CD4-positive, alpha-beta T cell (primary cell): ENCODE results near the gene ILKAP. TPM values are rescaled to one million over a fixed set of nuclear protein-coding genes. Genes with fewer than 3 reads are reported as not detected.

Source experiments
- ATAC-seq: fragments of 200-7000 bp; cut with Tn5 transposase; one replicate; pipeline ENCODE4 v1.10.0; 2022; ENCODE audit warnings: mild to moderate bottlenecking; ENCODE audit not compliant: poor library complexity
- CTCF ChIA-PET: fragments of 350-600 bp; sonication (Branson Sonifier 250); formaldehyde crosslinking; loops from one replicate; lab custom pipeline; 2021; ENCODE audit warnings: antibody characterized with exemption, inconsistent platforms; lab: Charles Lee
- POLR2A ChIA-PET: fragments of 350-600 bp; sonication (Branson Sonifier 250); formaldehyde crosslinking; loops from one replicate; lab custom pipeline; 2021; ENCODE audit warnings: antibody characterized with exemption, inconsistent platforms; lab: Charles Lee
- DNase-seq, 14 experiments: peaks; one replicate each; pipeline ENCODE4 v3.0.0-alpha.2; 2013 to 2020; ENCODE audit warnings: mixed read lengths in 2 of 14
- H3K27ac ChIP-seq, 2 donors: one replicate each; pipeline versions ENCODE4 v1.5.1 to v1.7.0; 2013; ENCODE audit warnings: low read length in 2 of 2, low read depth in 1 of 2, mild to moderate bottlenecking in 1 of 2
- H3K27me3 ChIP-seq, 2 experiments: 1 replicate in 1 of 2; 2 replicates in 1 of 2; pipeline versions ENCODE4 v1.6.1 to v1.7.0; 2013; ENCODE audit warnings: low read length in 2 of 2, control low read depth in 1 of 2, mild to moderate bottlenecking in 1 of 2, moderate library complexity in 1 of 2; ENCODE audit not compliant: insufficient read depth in 2 of 2, control insufficient read depth in 1 of 2
- H3K36me3 ChIP-seq: one replicate; pipeline ENCODE4 v1.6.1; 2013; ENCODE audit warnings: low read length, control low read depth; ENCODE audit not compliant: insufficient read depth
- H3K4me1 ChIP-seq: one replicate; pipeline ENCODE4 v1.6.1; 2013; ENCODE audit warnings: low read length, control low read depth; ENCODE audit not compliant: insufficient read depth
- H3K4me3 ChIP-seq: one replicate; pipeline ENCODE4 v1.5.1; 2013; ENCODE audit warnings: mild to moderate bottlenecking, low read length, moderate library complexity
- H3K9me3 ChIP-seq, 2 experiments: 1 replicate in 1 of 2; 2 replicates in 1 of 2; pipeline versions ENCODE4 v1.6.1 to v1.7.0; 2013; ENCODE audit warnings: low read length in 2 of 2, mild to moderate bottlenecking in 2 of 2, control low read depth in 1 of 2, moderate library complexity in 1 of 2; ENCODE audit not compliant: control insufficient read depth in 1 of 2, insufficient read depth in 1 of 2
- H3K27ac Mint-ChIP-seq: one replicate; pipeline ENCODE4 v1.8.0; 2020; ENCODE audit warnings: mixed read lengths
- H3K27me3 Mint-ChIP-seq: one replicate; pipeline ENCODE4 v1.8.0; 2021; ENCODE audit warnings: mixed read lengths
- H3K36me3 Mint-ChIP-seq: one replicate; pipeline ENCODE4 v1.8.0; 2021; ENCODE audit warnings: low read depth, mixed read lengths
- H3K4me1 Mint-ChIP-seq: one replicate; pipeline ENCODE4 v1.8.0; 2021; ENCODE audit warnings: low read depth, mixed read lengths
- H3K4me3 Mint-ChIP-seq: one replicate; pipeline ENCODE4 v1.8.0; 2020; ENCODE audit warnings: mild to moderate bottlenecking, mixed read lengths
- H3K9me3 Mint-ChIP-seq: one replicate; pipeline ENCODE4 v1.8.0; 2020; ENCODE audit warnings: mixed read lengths
- CTCF ChIP-seq: fragments of 200-600 bp; IDR thresholded peaks from one replicate; pipeline ENCODE4 v1.8.0; 2022; ENCODE audit warnings: antibody characterized with exemption, mild to moderate bottlenecking
- intact Hi-C, 2 experiments: fragments of 100-400 bp; cut with DNase I in 1 of 2; cut with micrococcal nuclease in 1 of 2; formaldehyde crosslinking; loops; one replicate each; pipeline versions ENCODE4 v1.15.1 to v1.9.0; 2023 to 2025; cut with DNase I, micrococcal nuclease
- total RNA-seq, 174 experiments: library from RNA in 2 of 174; stranded (reverse) in 2 of 174; gene quantifications; one replicate each; pipeline ENCODE4 v1.2.3 and lab custom pipeline; 2021 to 2026

ILKAP gene
- total RNA-seq, 2 experiments from 2014 or later: 133 to 143 TPM

GRCh38 chr2:238129166-238130010 is 74.1 kb downstream of the ILKAP start:
- Histone ChIP-seq H3K4me3 (no peak overlapping the region), H3K27me3 (no peaks in the 10 kb centered on the region), H3K9me3 (no peaks in the 10 kb centered on the region), H3K27ac (no peak overlapping the region), H3K4me1 (no peaks in the 10 kb centered on the region), H3K36me3 (no peaks in the 10 kb centered on the region)
- Mint-ChIP-seq H3K27me3 (no peaks in the 10 kb centered on the region), H3K27ac (no peak overlapping the region), H3K9me3 (no peaks in the 10 kb centered on the region), H3K4me3 (no peak overlapping the region), H3K36me3 (no peaks in the 10 kb centered on the region), H3K4me1 (no peaks in the 10 kb centered on the region)
- ChIA-PET CTCF (no interaction called here), POLR2A (no interaction called here)
- no peak for TF ChIP-seq CTCF
- ATAC-seq (no peak), DNase-seq (no peak)
- intact Hi-C loops: no loop called here

GRCh38 chr2:238128534-238129001 is 74.9 kb downstream of the ILKAP start:
- H3K27ac ChIP-seq: no peak overlapping the region
- Mint-ChIP-seq H3K9me3 (no peaks in the 10 kb centered on the region), H3K27me3 (no peaks in the 10 kb centered on the region), H3K27ac (no peak overlapping the region), H3K4me1 (no peaks in the 10 kb centered on the region), H3K36me3 (no peaks in the 10 kb centered on the region), H3K4me3 (no peak overlapping the region)
- ATAC-seq (no peak), DNase-seq (no peak)
- no peak overlapping the region for H3K4me3 ChIP-seq
- no peaks in the 10 kb centered on the region for H3K36me3 ChIP-seq
- no peaks in the 10 kb centered on the region for H3K9me3 ChIP-seq
- no peaks in the 10 kb centered on the region for H3K4me1 ChIP-seq
- no peak for TF ChIP-seq CTCF
- POLR2A ChIA-PET: no interaction called here
- no peaks in the 10 kb centered on the region for H3K27me3 ChIP-seq
- intact Hi-C loops: no loop called here
- CTCF ChIA-PET: no interaction called here

GRCh38 chr2:238128061-238128440 is 75.4 kb downstream of the ILKAP start:
- H3K9me3 Mint-ChIP-seq: no peaks in the 10 kb centered on the region

More at GRCh38 chr2:238128061-238128440, 75.4 kb downstream of the ILKAP start:
- DNase-seq: no peak
- H3K27me3 ChIP-seq: no peaks in the 10 kb centered on the region
- intact Hi-C loops: no loop called here
- Mint-ChIP-seq H3K36me3 (no peaks in the 10 kb centered on the region), H3K4me3 (no peak overlapping the region), H3K27ac (no peak overlapping the region), H3K4me1 (no peaks in the 10 kb centered on the region), H3K27me3 (no peaks in the 10 kb centered on the region)
- no peaks in the 10 kb centered on the region for H3K9me3 ChIP-seq
- ATAC-seq: no peak
- H3K4me1 ChIP-seq: no peaks in the 10 kb centered on the region
- no peak for TF ChIP-seq CTCF
- no peak overlapping the region for H3K27ac ChIP-seq
- ChIA-PET CTCF (no interaction called here), POLR2A (no interaction called here)
- no peaks in the 10 kb centered on the region for H3K36me3 ChIP-seq
- no peak overlapping the region for H3K4me3 ChIP-seq
